Osteoblast (primary cell): ENCODE results near the gene NAV2. TPM values are rescaled to one million over a fixed set of nuclear protein-coding genes. Genes with fewer than 3 reads are reported as not detected.
A peak's percentile ranks its signal among the peaks of the same experiment; 100 is the strongest.

ENCODE experiments used
- DNase-seq: peaks from one replicate; pipeline ENCODE4 v3.0.0; 2011; ENCODE audit warnings: low spot score, mixed read lengths; ENCODE audit not compliant: insufficient read length; ENCODE audit errors: missing footprints
- H2AFZ ChIP-seq: 2 replicates; pipeline ENCODE4 v1.6.0; 2011; ENCODE audit warnings: mild to moderate bottlenecking, low read length
- H3K27ac ChIP-seq: 2 replicates; pipeline ENCODE4 v1.5.1; 2011; ENCODE audit warnings: mild to moderate bottlenecking, low read depth, low read length, moderate library complexity
- H3K27me3 ChIP-seq: 2 replicates; pipeline ENCODE4 v1.6.0; 2012; ENCODE audit warnings: mild to moderate bottlenecking, control low read depth, inconsistent platforms, low read length, moderate library complexity; ENCODE audit not compliant: insufficient read depth
- H3K36me3 ChIP-seq: 2 replicates; pipeline ENCODE4 v1.5.1; 2011; ENCODE audit warnings: mild to moderate bottlenecking, low read length, control low read depth, moderate library complexity; ENCODE audit not compliant: insufficient read depth
- H3K4me1 ChIP-seq: 2 replicates; pipeline ENCODE4 v1.5.1; 2011; ENCODE audit warnings: mild to moderate bottlenecking, low read length, control low read depth, moderate library complexity; ENCODE audit not compliant: insufficient read depth
- H3K4me2 ChIP-seq: 2 replicates; pipeline ENCODE4 v1.6.0; 2011; ENCODE audit warnings: mild to moderate bottlenecking, low read length; ENCODE audit not compliant: insufficient read depth
- H3K4me3 ChIP-seq: fragments of 200-600 bp; sonication (generic); 3 replicates; pipeline ENCODE4 v1.5.1; 2012; ENCODE audit warnings: mild to moderate bottlenecking, low read length, inconsistent platforms; ENCODE audit not compliant: insufficient read depth
- H3K79me2 ChIP-seq: 2 replicates; pipeline ENCODE4 v1.6.0; 2012; ENCODE audit warnings: mild to moderate bottlenecking, low read length, control low read depth, inconsistent platforms; ENCODE audit not compliant: insufficient read depth
- H3K9me3 ChIP-seq: 2 replicates; pipeline ENCODE4 v1.5.1; 2011; ENCODE audit warnings: low read depth, low read length, control low read depth
- H4K20me1 ChIP-seq: 2 replicates; pipeline ENCODE4 v1.6.0; 2012; ENCODE audit warnings: mild to moderate bottlenecking, low read length, control low read depth; ENCODE audit not compliant: insufficient read depth
- CTCF ChIP-seq: IDR thresholded peaks from 2 replicates; pipeline ENCODE4 v1.5.1; 2011; ENCODE audit warnings: mild to moderate bottlenecking, low read depth, low read length, moderate library complexity; ENCODE audit errors: extremely low read depth
- total RNA-seq: library from RNA; depleted of rRNA; stranded (reverse); fragments of >200 nt; gene quantifications from 2 replicates; pipeline ENCODE4 v1.2.3, GENCODE V29; 2012

NAV2 gene
- 8.7 and 12.4 TPM in 2 replicates for total RNA-seq

- H3K27ac ChIP-seq, result peak within 1 kb of the TSS; percentile 95
- H2AFZ ChIP-seq, result peak within 1 kb of the TSS; percentile 86
- peak; percentile 98 for DNase-seq
- no peaks in the 10 kb centered on the region for H3K36me3 ChIP-seq
- H3K27me3 ChIP-seq, result no peaks in the 10 kb centered on the region
- H3K4me3 ChIP-seq, result peak within 1 kb of the TSS; percentile 87
- peak within 1 kb of the TSS; percentile 94 for H3K4me2 ChIP-seq
- peaks cover 38% of the 10 kb centered on the region for H3K4me1 ChIP-seq
- H3K79me2 ChIP-seq, result peaks cover 37% of the 10 kb centered on the region
- TF ChIP-seq CTCF, result no peak
- H3K9me3 ChIP-seq, result no peaks in the 10 kb centered on the region
- H4K20me1 ChIP-seq, result peaks cover 2% of the 10 kb centered on the region
Observed at GRCh38 chr11:19712281-19713195, at the start of gene NAV2. Gene NAV2, plus strand, starts transcription at chr11:19712837. Its CDS starts 859 bp downstream, at chr11:19713696.

- Histone ChIP-seq H3K27me3 (no peaks in the 10 kb centered on the region), H3K36me3 (no peaks in the 10 kb centered on the region), H3K9me3 (no peaks in the 10 kb centered on the region), H3K4me1 (peaks cover 16% of the 10 kb centered on the region), H3K4me2 (no peak overlapping the region), H3K27ac (no peak overlapping the region), H3K79me2 (no peaks in the 10 kb centered on the region), H2AFZ (no peak overlapping the region), H3K4me3 (no peak overlapping the region), H4K20me1 (no peaks in the 10 kb centered on the region)
- TF ChIP-seq CTCF, result no peak
- DNase-seq, result no peak
Observed at GRCh38 chr11:19663206-19663605, 49.4 kb upstream of the NAV2 start.

GRCh38 chr11:19664886-19665548 lies 47.6 kb upstream of the NAV2 start:
- H3K4me1 ChIP-seq, result peaks cover 21% of the 10 kb centered on the region
- TF ChIP-seq CTCF, result no peak
- no peaks in the 10 kb centered on the region for H3K27me3 ChIP-seq
- H3K4me2 ChIP-seq, result peak overlapping the region; percentile 45
- no peaks in the 10 kb centered on the region for H3K9me3 ChIP-seq
- peak; percentile 55 for DNase-seq
- H4K20me1 ChIP-seq, result no peaks in the 10 kb centered on the region
- no peaks in the 10 kb centered on the region for H3K36me3 ChIP-seq
- H2AFZ ChIP-seq, result peak overlapping the region; percentile 32
- no peak overlapping the region for H3K27ac ChIP-seq
- H3K79me2 ChIP-seq, result no peaks in the 10 kb centered on the region
- H3K4me3 ChIP-seq, result no peak overlapping the region

DNA sequence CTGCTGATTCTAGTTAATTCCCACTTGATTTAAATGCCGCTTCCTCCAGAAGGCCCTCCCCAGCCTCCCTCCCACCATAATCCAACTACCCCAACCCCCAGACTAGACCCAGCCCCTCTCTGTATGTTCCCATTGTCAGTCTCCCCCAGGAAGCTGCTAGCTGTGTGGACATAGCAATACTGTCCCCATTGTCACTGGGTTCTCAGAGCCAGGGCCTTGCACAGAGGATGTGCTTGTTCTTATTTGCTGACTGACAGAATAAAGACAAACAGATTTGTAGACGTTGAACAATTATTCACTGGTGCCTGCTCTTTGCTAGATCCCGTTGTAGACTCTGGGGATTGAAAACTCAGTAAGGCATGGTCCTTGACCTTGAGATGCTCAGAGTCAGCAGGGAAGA lies 45.7 kb upstream of the NAV2 start:
- TF ChIP-seq CTCF, result no peak
- H3K79me2 ChIP-seq, result no peaks in the 10 kb centered on the region
- peaks cover 27% of the 10 kb centered on the region for H3K4me1 ChIP-seq
- H3K27me3 ChIP-seq, result no peaks in the 10 kb centered on the region
- no peak overlapping the region for H2AFZ ChIP-seq
- H3K27ac ChIP-seq, result no peak overlapping the region
- no peak overlapping the region for H3K4me3 ChIP-seq
- H3K36me3 ChIP-seq, result no peaks in the 10 kb centered on the region
- DNase-seq, result no peak
- no peaks in the 10 kb centered on the region for H4K20me1 ChIP-seq
- H3K4me2 ChIP-seq, result no peak overlapping the region
- no peaks in the 10 kb centered on the region for H3K9me3 ChIP-seq
